Omental fat pad (tissue), 4 donors: Measurements from ENCODE around the gene AOX1. TPM values are rescaled to one million over a fixed set of nuclear protein-coding genes. Genes with fewer than 3 reads are reported as not detected.
"Not testable (repeated sequence)": the region's sequence is repeated elsewhere in the genome, so short reads cannot be mapped to it uniquely, and the experiment has no call there.

Source experiments
- ATAC-seq: fragments of 150-250 bp; one replicate; pipeline ENCODE4 v1.9.1; 2016; ENCODE audit warnings: mild to moderate bottlenecking, moderate library complexity; ENCODE audit not compliant: low FRiP score
- DNase-seq: peaks from one replicate; pipeline ENCODE4 v3.0.0-alpha.2; 2019; ENCODE audit warnings: low spot score
- total RNA-seq, 4 donors: library from RNA; depleted of rRNA; stranded (reverse); fragments of >200 nt; gene quantifications; one replicate each; pipeline ENCODE4 v1.1.0, GENCODE V29; 2016
- TF ChIP-seq, protein P1 (sequence below), 3 donors: fragments of 450-650 bp; IDR thresholded peaks; one replicate each; pipeline ENCODE4 v1.5.1; 2016 to 2017; ENCODE audit warnings: antibody characterized with exemption in 3 of 3, mild to moderate bottlenecking in 3 of 3, moderate library complexity in 2 of 3

Gene AOX1
- total RNA-seq, 4 donors from 2014 or later, result 241 to 629 (median 321) TPM

DNA sequence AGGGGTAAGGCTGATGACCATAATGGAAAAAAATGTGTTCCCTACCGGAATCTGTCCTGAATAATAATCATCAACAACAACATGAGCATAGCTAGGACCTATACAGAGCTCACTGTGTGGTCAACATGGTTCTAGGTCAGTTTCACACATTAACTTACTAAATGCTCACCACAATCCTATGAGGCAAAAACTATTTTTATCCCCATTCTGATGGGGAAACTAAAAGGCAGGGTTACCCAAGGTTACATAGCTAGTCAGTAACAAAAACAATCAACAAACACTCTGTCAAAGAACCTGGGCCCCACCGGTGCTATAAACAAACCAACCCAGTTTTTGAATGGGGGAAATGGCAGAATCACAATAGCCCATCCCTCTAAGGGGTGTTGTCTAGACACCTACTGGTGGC, 40.1 kb downstream of the AOX1 start:
- TF ChIP-seq, protein P1, sequence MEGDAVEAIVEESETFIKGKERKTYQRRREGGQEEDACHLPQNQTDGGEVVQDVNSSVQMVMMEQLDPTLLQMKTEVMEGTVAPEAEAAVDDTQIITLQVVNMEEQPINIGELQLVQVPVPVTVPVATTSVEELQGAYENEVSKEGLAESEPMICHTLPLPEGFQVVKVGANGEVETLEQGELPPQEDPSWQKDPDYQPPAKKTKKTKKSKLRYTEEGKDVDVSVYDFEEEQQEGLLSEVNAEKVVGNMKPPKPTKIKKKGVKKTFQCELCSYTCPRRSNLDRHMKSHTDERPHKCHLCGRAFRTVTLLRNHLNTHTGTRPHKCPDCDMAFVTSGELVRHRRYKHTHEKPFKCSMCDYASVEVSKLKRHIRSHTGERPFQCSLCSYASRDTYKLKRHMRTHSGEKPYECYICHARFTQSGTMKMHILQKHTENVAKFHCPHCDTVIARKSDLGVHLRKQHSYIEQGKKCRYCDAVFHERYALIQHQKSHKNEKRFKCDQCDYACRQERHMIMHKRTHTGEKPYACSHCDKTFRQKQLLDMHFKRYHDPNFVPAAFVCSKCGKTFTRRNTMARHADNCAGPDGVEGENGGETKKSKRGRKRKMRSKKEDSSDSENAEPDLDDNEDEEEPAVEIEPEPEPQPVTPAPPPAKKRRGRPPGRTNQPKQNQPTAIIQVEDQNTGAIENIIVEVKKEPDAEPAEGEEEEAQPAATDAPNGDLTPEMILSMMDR (IDR thresholded peaks at IDR 0.05), result no peak
- ATAC-seq (no peak), DNase-seq (no peak)

DNA sequence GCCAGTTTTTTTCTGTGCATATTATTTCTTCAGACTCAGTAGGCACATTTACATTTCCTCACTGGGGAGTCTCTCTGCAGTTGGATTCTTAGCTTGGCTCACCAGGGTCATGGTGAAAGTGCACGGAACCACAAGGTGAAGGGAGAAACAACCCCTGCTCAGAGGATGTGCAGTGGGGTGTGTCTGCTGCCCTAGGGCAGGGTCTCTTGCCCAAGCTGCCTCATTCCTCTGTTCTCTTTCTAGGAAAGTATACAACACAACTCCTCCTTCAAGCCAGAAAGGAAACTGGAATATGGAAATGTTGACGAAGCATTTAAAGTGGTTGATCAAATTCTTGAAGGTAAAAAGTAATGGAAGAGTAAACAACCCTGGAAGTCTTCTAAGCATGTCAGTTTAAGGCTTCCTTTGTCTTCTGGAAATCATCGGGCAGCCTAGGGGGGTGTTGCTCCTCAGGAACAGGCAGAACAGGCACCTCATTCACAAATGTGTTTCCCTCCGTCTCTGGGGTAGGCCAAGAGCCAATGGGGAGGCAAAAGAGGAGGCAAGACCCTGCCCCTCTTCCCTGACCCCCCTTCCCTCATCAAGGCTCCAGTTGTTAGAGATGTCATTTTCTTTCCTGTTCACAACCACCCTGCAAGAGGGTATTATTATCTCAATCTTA, 41.4 kb downstream of the AOX1 start:
- DNase-seq (no peak), ATAC-seq (no peak)
- TF ChIP-seq, protein P1 (IDR thresholded peaks at IDR 0.05), result no peak

DNA sequence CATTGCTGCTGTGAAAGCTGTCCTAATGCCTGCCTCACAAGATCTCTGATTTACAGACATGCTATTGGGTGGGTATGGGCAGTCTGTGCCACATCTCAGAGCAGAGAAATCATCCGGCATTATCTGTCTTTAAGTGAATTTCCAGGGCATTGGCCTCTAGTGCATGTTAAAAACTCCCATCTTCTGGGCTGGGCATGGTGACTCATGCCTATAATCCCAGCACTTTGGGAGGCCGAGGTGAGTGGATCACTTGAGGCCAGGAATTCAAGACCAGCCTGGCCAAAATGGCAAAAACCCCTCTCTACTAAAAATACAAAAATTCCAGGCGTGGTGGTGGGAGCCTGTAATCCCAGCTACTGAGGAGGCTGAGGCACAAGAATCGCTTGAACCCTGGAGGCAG, 42.6 kb downstream of the AOX1 start:
- peak; percentile 58 for ATAC-seq
- DNase-seq, result not testable (repeated sequence)

DNA sequence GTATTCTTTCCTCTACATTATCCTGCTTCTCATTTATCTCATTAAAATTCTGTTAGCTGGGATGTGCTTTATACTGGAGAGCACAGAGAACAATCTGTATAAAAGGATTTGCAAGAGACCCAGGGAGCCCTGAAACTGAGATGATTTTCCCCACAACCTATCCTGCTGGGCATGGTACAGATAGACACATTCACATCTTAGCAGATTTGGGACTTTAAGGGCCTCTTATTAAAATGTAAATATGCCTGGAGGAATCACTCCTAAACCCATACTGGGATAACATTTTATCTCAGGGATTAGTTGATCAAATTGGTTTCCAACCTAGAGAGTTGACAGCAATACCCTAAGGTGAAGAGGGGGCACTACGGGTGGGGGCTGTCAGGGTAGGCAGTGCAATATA, 45.5 kb downstream of the AOX1 start:
- no peak for ATAC-seq
- TF ChIP-seq, protein P1 (IDR thresholded peaks at IDR 0.05), result no peak
- DNase-seq, result no peak

DNA sequence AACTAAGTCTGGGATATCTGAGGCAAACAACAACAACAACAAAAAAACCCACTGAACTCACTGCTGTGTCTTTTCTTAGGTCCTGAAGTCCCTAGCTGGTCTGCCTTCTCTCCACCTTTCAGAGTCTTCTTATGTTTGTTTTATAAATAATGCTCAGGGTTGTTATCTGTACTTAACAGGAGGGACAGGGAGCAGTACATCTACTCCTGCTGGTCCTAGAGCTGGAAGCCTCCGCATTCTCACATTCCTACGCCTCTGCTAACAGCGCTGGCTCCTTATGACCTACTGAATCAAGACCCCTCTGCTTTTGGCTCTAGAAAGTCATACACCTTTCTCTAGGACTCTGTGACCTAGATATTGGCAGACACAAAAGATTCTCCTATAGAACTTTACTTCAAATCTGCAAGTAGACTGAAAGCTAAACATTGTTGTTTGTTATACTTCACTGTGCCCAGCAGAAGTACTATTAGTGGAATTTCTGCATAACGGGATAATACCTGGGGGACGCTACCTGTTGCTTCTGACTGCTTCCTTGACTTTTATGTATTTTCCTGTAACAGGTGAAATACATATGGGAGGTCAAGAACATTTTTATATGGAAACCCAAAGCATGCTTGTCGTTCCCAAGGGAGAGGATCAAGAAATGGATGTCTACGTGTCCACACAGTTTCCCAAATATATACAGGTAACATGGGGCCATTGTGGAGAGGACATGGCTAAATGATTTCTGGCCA, 48.6 kb downstream of the AOX1 start:
- TF ChIP-seq, protein P1 (IDR thresholded peaks at IDR 0.05), result no peak
- DNase-seq (no peak), ATAC-seq (no peak)

DNA sequence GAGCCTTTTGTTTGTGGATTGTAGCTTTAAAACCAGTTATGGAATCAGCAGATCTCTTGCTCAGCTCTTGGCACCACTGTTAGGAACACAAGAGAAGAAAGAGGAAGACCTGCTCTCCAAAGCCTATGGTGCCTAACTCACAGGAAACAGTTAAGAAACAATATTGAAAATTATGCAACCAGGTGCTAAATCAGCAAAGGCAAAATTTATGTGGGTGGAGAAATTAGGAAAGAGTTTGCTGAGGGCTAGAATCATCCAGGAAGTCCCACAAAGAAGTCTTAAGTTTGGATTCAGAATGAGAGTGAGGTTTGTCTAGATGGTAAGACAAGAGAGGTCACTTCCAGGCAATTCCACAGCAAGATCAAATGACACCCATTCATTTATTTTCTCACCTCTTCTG, 49.4 kb downstream of the AOX1 start:
- TF ChIP-seq, protein P1 (IDR thresholded peaks at IDR 0.05), result no peak
- ATAC-seq (no peak), DNase-seq (no peak)

DNA sequence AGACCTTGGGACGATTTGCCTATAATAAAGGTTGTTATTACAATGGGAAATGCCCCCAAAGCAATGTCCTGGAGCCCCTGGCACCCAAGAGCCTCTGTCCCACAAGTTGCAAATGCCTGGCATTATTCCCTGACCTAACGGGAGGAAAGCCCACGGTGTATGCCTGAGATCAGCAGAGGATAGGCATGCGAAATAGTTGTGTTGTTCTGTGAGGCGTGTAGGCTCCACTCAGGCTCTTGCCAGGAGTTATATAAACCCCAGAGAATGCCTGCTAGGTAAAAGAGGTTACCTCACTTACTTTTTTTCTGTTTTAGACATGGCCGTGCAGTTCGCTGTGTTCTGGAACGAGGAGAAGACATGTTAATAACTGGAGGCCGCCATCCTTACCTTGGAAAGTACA, 52.1 kb downstream of the AOX1 start:
- ATAC-seq, result no peak
- no peak for DNase-seq
- TF ChIP-seq, protein P1 (IDR thresholded peaks at IDR 0.05), result no peak
